IPS-15b (cell line): ENCODE results near the gene BRMS1.
"Not testable (repeated sequence)": the region's sequence is repeated elsewhere in the genome, so short reads cannot be mapped to it uniquely, and the experiment has no call there.

Experiments used
- H3K27me3 ChIP-seq: one replicate; pipeline ENCODE4 v1.6.1; 2013; ENCODE audit warnings: low read length; ENCODE audit not compliant: control insufficient read depth, insufficient read depth
- H3K36me3 ChIP-seq: one replicate; pipeline ENCODE4 v1.6.1; 2013; ENCODE audit warnings: low read length; ENCODE audit not compliant: control insufficient read depth, insufficient read depth
- H3K4me1 ChIP-seq: one replicate; pipeline ENCODE4 v1.6.1; 2013; ENCODE audit warnings: mild to moderate bottlenecking, low read length; ENCODE audit not compliant: control insufficient read depth, insufficient read depth
- H3K4me3 ChIP-seq: one replicate; pipeline ENCODE4 v1.5.1; 2013; ENCODE audit warnings: low read depth, low read length
- H3K9ac ChIP-seq: one replicate; pipeline ENCODE4 v1.6.1; 2013; ENCODE audit warnings: low read depth, mild to moderate bottlenecking, low read length
- H3K9me3 ChIP-seq: one replicate; pipeline ENCODE4 v1.6.1; 2013; ENCODE audit warnings: mild to moderate bottlenecking, low read length; ENCODE audit not compliant: control insufficient read depth, insufficient read depth

BRMS1 gene

GRCh38 chr11:66323684-66324083 lies 21.2 kb downstream of the BRMS1 start:
- Histone ChIP-seq H3K27me3 (no peaks in the 10 kb centered on the region), H3K4me3 (no peak overlapping the region), H3K36me3 (no peaks in the 10 kb centered on the region), H3K9me3 (no peaks in the 10 kb centered on the region), H3K4me1 (peaks cover 5% of the 10 kb centered on the region), H3K9ac (no peak overlapping the region)

- H3K4me1 ChIP-seq, result peaks cover 9% of the 10 kb centered on the region
- H3K9me3 ChIP-seq, result no peaks in the 10 kb centered on the region
- no peak overlapping the region for H3K4me3 ChIP-seq
- H3K27me3 ChIP-seq, result no peaks in the 10 kb centered on the region
- no peak overlapping the region for H3K9ac ChIP-seq
- no peaks in the 10 kb centered on the region for H3K36me3 ChIP-seq
Observed at GRCh38 chr11:66322732-66323427, 22.0 kb downstream of the BRMS1 start.

- Histone ChIP-seq H3K9me3 (no peaks in the 10 kb centered on the region), H3K4me3 (no peak overlapping the region), H3K9ac (no peak overlapping the region), H3K36me3 (no peaks in the 10 kb centered on the region), H3K27me3 (no peaks in the 10 kb centered on the region), H3K4me1 (peaks cover 10% of the 10 kb centered on the region)
Observed at GRCh38 chr11:66321606-66322005, 23.3 kb downstream of the BRMS1 start.

- not testable (repeated sequence) for H3K9me3 ChIP-seq, H3K36me3 ChIP-seq, H3K9ac ChIP-seq, H3K4me1 ChIP-seq, H3K27me3 ChIP-seq, H3K4me3 ChIP-seq
Observed at GRCh38 chr11:66320748-66321147, 24.2 kb downstream of the BRMS1 start.

GRCh38 chr11:66320289-66320688 lies 24.6 kb downstream of the BRMS1 start:
- not testable (repeated sequence) for H3K9ac ChIP-seq, H3K27me3 ChIP-seq, H3K9me3 ChIP-seq, H3K4me1 ChIP-seq, H3K4me3 ChIP-seq, H3K36me3 ChIP-seq

- no peaks in the 10 kb centered on the region for H3K9me3 ChIP-seq
- H3K4me1 ChIP-seq, result peaks cover 13% of the 10 kb centered on the region
- no peak overlapping the region for H3K9ac ChIP-seq
- H3K36me3 ChIP-seq, result no peaks in the 10 kb centered on the region
- H3K4me3 ChIP-seq, result no peak overlapping the region
- peaks cover 2% of the 10 kb centered on the region for H3K27me3 ChIP-seq
Observed at GRCh38 chr11:66318600-66318970, 26.3 kb downstream of the BRMS1 start.

- Histone ChIP-seq H3K4me1 (peaks cover 13% of the 10 kb centered on the region), H3K9me3 (no peaks in the 10 kb centered on the region), H3K36me3 (no peaks in the 10 kb centered on the region), H3K9ac (no peak overlapping the region), H3K4me3 (peak overlapping the region; percentile 13), H3K27me3 (peaks cover 2% of the 10 kb centered on the region)
Observed at GRCh38 chr11:66317723-66318599, 26.9 kb downstream of the BRMS1 start.

DNA sequence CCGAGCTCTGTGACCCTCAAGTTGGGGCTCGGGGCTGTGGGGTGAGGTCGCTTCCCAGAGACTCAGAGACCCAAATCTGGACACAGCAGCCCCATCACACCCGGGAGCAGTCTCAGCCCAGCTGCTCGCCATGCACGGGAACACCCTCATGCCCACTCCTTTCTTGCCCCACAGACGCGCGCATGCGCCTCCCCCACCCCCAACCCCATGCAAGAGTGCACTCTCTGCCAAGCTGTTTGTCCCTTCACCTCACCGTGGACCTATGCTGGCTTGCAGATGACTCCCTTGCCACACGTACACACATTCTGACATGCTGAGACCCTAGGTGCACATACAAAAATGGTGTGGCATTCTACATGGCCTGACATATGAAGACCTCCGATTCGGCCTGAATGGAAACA lies 27.6 kb downstream of the BRMS1 start:
- Histone ChIP-seq H3K9me3 (no peaks in the 10 kb centered on the region), H3K4me3 (no peak overlapping the region), H3K9ac (no peak overlapping the region), H3K4me1 (peaks cover 13% of the 10 kb centered on the region), H3K27me3 (peaks cover 2% of the 10 kb centered on the region), H3K36me3 (no peaks in the 10 kb centered on the region)

- H3K9me3 ChIP-seq, result no peaks in the 10 kb centered on the region
- no peaks in the 10 kb centered on the region for H3K36me3 ChIP-seq
- peak within 1 kb of the TSS; percentile 13 for H3K4me3 ChIP-seq
- peaks cover 13% of the 10 kb centered on the region for H3K4me1 ChIP-seq
- no peak within 1 kb of the TSS for H3K9ac ChIP-seq
- peaks cover 2% of the 10 kb centered on the region for H3K27me3 ChIP-seq
Observed at GRCh38 chr11:66316849-66317251, 28.1 kb downstream of the BRMS1 start, which contains the start of gene CD248. Gene CD248 (minus strand): TSS chr11:66317044. CDS start chr11:66317027, 17 bp downstream.

DNA sequence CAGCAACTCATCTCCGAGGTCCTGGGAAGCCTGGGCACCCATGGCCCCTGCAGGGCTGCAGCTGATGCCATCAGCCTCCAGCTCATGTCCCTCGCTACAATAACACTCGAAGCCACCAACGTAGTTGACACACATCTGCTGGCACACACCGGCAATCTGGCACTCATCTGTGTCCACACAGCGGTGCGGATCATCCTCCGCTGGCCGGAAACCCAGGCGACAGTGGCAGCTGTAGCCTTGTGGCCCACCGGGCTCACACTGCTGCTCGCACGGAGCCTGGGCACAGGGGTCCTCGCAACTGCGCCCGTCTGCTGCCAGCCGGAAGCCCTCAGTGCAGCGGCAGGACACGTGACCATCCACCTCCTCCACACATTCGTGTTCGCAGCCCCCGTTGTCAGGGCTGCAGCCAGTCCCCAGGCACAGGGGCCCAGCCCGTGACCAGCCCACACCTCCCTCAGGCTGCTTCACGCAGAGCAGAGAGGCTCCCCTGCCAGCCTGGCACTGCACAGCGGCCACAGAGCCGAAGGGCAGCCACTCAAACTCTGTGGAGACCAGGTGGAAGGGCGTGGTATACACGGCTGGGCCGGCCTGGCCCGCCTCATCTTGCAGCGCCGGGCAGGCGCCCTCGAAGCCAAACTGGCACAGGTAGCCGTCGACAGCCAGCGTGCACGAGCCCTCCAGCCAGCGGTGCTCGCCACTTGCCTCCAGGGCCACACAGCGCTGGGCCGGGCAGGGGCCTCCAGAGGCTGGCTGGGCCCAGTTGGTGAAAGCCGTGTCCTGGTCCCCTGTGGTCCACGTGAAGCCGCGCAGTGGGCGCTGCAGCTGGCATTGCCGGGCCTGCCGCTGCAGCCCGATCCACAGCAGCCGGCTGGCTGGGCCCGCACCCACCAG lies 28.7 kb downstream of the BRMS1 start:
- H3K9ac ChIP-seq, result no peak overlapping the region
- no peaks in the 10 kb centered on the region for H3K36me3 ChIP-seq
- peaks cover 15% of the 10 kb centered on the region for H3K4me1 ChIP-seq
- H3K27me3 ChIP-seq, result peaks cover 2% of the 10 kb centered on the region
- no peaks in the 10 kb centered on the region for H3K9me3 ChIP-seq
- no peak overlapping the region for H3K4me3 ChIP-seq

DNA sequence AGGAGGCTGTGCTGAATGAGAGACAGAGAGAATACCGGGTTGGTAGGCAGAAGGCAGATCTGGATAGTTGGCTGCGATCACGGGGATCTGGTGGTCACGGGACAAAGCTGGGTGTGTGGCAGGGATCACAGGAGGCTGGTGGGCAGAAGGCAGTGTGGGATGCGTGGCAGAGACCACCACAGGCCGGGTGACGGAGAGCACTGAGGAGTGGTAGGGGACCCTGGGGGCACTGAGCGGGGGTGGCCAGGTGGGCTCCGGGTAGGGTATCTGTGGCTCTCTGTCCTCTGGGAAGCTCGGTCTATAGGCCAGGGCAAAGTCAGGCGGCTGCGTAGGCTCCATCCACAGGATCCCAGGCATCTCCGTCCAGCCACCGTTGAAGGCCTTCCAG lies 29.4 kb downstream of the BRMS1 start:
- H3K36me3 ChIP-seq, result no peaks in the 10 kb centered on the region
- H3K9me3 ChIP-seq, result no peaks in the 10 kb centered on the region
- peaks cover 17% of the 10 kb centered on the region for H3K4me1 ChIP-seq
- no peak overlapping the region for H3K9ac ChIP-seq
- peaks cover 2% of the 10 kb centered on the region for H3K27me3 ChIP-seq
- no peak overlapping the region for H3K4me3 ChIP-seq
